Measurements from ENCODE around the gene CDKN2AIP. TPM values are rescaled to one million over a fixed set of nuclear protein-coding genes. Genes with fewer than 3 reads are reported as not detected.
A peak's percentile ranks its signal among the peaks of the same experiment; 100 is the strongest.

The CDKN2AIP gene
- total and polyA plus RNA-seq, 4 donors = 17.1 to 27.5 (median 21.2) TPM

DNA sequence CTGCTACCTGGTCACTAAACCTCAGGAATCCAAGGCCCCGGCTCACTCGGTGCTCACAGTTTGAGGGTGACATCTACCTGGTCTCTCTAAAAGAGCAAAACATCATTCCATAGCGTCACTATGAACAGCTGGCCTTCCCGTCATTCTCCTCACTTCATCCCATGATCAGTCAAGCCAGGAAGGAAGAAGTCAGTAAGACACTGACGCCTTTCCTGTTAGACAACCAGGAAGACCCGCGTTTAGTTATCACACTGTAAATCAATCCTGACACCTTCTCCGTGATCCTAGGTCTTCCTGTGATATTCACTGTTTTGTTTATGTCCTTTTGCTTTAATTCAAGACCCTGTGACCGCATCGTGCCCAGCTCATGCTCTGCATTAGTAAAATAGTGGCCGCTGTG, 31.6 kb upstream of the CDKN2AIP start:
- WGBS (ENCODE audit: insufficient coverage) = 96% methylated on average over 6 of the region's 11 CpGs
- H3K4me1 ChIP-seq (ENCODE audit: control insufficient read depth, insufficient read depth, low read length) = peaks cover 19% of the 10 kb centered on the region

GRCh38 chr4:183413234-183414200, 30.9 kb upstream of the CDKN2AIP start:
- DNase-seq (ENCODE audit: low read depth in 4 of 6, low spot score in 6 of 6) = no peak
- Histone ChIP-seq H3K36me3 (ENCODE audit: control insufficient read depth, insufficient read depth, low read length) (no peaks in the 10 kb centered on the region), H3K4me3 (ENCODE audit: low read depth, low read length) (no peak overlapping the region), H3K9me3 (ENCODE audit: control insufficient read depth, insufficient read depth, low read length) (no peaks in the 10 kb centered on the region), H3K27me3 (ENCODE audit: control insufficient read depth, insufficient read depth, low read length) (no peaks in the 10 kb centered on the region), H3K27ac (ENCODE audit: low read depth, low read length) (no peak overlapping the region), H3K4me1 (ENCODE audit: control insufficient read depth, insufficient read depth, low read length) (peaks cover 15% of the 10 kb centered on the region)
- 85% methylated on average over 26 of the region's 28 CpGs for WGBS (ENCODE audit: insufficient coverage)

More for the DNA sequence above, 31.6 kb upstream of the CDKN2AIP start:
- Histone ChIP-seq H3K27ac (ENCODE audit: low read depth, low read length) (no peak overlapping the region), H3K4me3 (ENCODE audit: low read depth, low read length) (no peak overlapping the region), H3K9me3 (ENCODE audit: control insufficient read depth, insufficient read depth, low read length) (no peaks in the 10 kb centered on the region), H3K27me3 (ENCODE audit: control insufficient read depth, insufficient read depth, low read length) (no peaks in the 10 kb centered on the region), H3K36me3 (ENCODE audit: control insufficient read depth, insufficient read depth, low read length) (no peaks in the 10 kb centered on the region)
- no peak for DNase-seq (ENCODE audit: low read depth in 4 of 6, low spot score in 6 of 6)

- H3K9me3 ChIP-seq (ENCODE audit: control insufficient read depth, insufficient read depth, low read length) = no peaks in the 10 kb centered on the region
- peaks cover 3% of the 10 kb centered on the region for H3K4me1 ChIP-seq (ENCODE audit: control insufficient read depth, insufficient read depth, low read length)
- WGBS (ENCODE audit: insufficient coverage) = 46% methylated on average over 5 of the region's 10 CpGs
- DNase-seq (ENCODE audit: low read depth in 4 of 6, low spot score in 6 of 6) = peak in 1 of 6 donors; percentile 66
- no peaks in the 10 kb centered on the region for H3K27me3 ChIP-seq (ENCODE audit: control insufficient read depth, insufficient read depth, low read length)
- peak overlapping the region; percentile 48 for H3K27ac ChIP-seq (ENCODE audit: low read depth, low read length)
- H3K36me3 ChIP-seq (ENCODE audit: control insufficient read depth, insufficient read depth, low read length) = no peaks in the 10 kb centered on the region
- no peak overlapping the region for H3K4me3 ChIP-seq (ENCODE audit: low read depth, low read length)
These were observed 27.3 kb upstream of the CDKN2AIP start for GRCh38 chr4:183416879-183417755.

GRCh38 chr4:183422962-183423631, 21.3 kb upstream of the CDKN2AIP start:
- no peaks in the 10 kb centered on the region for H3K9me3 ChIP-seq (ENCODE audit: control insufficient read depth, insufficient read depth, low read length)
- no peaks in the 10 kb centered on the region for H3K36me3 ChIP-seq (ENCODE audit: control insufficient read depth, insufficient read depth, low read length)
- peak in 1 of 6 donors; percentile 59 for DNase-seq (ENCODE audit: low read depth in 4 of 6, low spot score in 6 of 6)
- no peaks in the 10 kb centered on the region for H3K4me1 ChIP-seq (ENCODE audit: control insufficient read depth, insufficient read depth, low read length)
- 84% methylated on average over 5 of the region's 9 CpGs for WGBS (ENCODE audit: insufficient coverage)
- no peak overlapping the region for H3K27ac ChIP-seq (ENCODE audit: low read depth, low read length)
- H3K4me3 ChIP-seq (ENCODE audit: low read depth, low read length) = no peak overlapping the region
- no peaks in the 10 kb centered on the region for H3K27me3 ChIP-seq (ENCODE audit: control insufficient read depth, insufficient read depth, low read length)

DNA sequence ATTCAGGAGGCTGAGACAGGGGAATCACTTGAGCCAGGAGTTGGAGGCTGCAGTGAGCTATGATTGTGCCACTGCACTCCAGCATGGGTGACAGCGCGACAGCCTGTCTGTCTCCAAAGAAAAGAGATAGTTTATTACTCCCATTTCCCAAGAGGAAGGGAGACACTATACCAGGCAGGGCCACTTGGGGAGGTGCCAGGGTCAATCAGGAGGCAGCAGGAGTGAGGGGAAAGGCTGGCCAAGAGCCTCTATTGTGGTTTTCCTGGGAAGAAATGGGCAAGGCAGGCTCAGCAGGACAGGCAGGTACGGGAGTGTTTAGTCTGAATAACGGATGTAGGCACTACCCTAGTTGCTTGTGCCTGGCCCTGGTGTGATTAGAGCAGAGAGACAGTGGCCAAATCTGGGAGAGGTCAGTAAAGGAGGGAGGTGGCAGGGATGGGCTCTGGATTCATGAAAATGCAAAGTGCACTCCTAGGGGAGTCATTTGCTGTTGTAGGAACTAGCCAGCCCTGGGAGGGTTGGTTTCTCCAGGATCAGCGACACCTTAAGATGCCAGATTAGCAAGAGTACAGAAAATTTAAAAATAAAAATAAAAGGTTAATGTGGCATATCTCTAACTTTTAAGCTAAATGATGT, 20.2 kb upstream of the CDKN2AIP start:
- no peaks in the 10 kb centered on the region for H3K36me3 ChIP-seq (ENCODE audit: control insufficient read depth, insufficient read depth, low read length)
- no peaks in the 10 kb centered on the region for H3K27me3 ChIP-seq (ENCODE audit: control insufficient read depth, insufficient read depth, low read length)
- no peaks in the 10 kb centered on the region for H3K9me3 ChIP-seq (ENCODE audit: control insufficient read depth, insufficient read depth, low read length)
- no peaks in the 10 kb centered on the region for H3K4me1 ChIP-seq (ENCODE audit: control insufficient read depth, insufficient read depth, low read length)
- no peak overlapping the region for H3K27ac ChIP-seq (ENCODE audit: low read depth, low read length)
- DNase-seq (ENCODE audit: low read depth in 4 of 6, low spot score in 6 of 6) = no peak
- WGBS (ENCODE audit: insufficient coverage) = 60% methylated on average over 2 of the region's 5 CpGs
- no peak overlapping the region for H3K4me3 ChIP-seq (ENCODE audit: low read depth, low read length)

- H3K36me3 ChIP-seq (ENCODE audit: control insufficient read depth, insufficient read depth, low read length) = no peaks in the 10 kb centered on the region
- no peaks in the 10 kb centered on the region for H3K9me3 ChIP-seq (ENCODE audit: control insufficient read depth, insufficient read depth, low read length)
- H3K4me1 ChIP-seq (ENCODE audit: control insufficient read depth, insufficient read depth, low read length) = peaks cover 4% of the 10 kb centered on the region
- H3K4me3 ChIP-seq (ENCODE audit: low read depth, low read length) = no peak overlapping the region
- 92% methylated on average over 4 of the region's 6 CpGs for WGBS (ENCODE audit: insufficient coverage)
- DNase-seq (ENCODE audit: low read depth in 4 of 6, low spot score in 6 of 6) = no peak
- H3K27ac ChIP-seq (ENCODE audit: low read depth, low read length) = no peak overlapping the region
- no peaks in the 10 kb centered on the region for H3K27me3 ChIP-seq (ENCODE audit: control insufficient read depth, insufficient read depth, low read length)
These were observed 17.9 kb upstream of the CDKN2AIP start for GRCh38 chr4:183426507-183426906.

DNA sequence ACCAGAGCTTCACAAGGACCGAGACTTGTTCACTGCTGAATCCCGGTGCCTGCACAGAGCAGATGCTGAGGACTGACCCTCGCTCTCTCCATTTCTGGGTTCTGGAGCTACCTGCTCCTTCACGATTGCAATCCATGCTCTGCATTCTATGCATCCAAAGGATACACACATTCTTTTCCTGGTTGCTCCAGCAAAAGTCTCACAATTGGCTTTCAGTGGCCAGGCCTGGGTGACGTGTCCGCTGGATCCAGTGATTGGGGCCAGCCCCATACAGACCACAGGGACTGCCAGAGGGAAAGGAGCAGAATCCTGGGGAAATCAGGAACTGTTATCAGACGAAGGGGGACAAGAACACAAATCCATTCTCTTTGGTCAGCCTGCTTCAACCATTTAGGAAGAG, 14.9 kb upstream of the CDKN2AIP start:
- peaks cover 4% of the 10 kb centered on the region for H3K4me1 ChIP-seq (ENCODE audit: control insufficient read depth, insufficient read depth, low read length)
- H3K27ac ChIP-seq (ENCODE audit: low read depth, low read length) = no peak overlapping the region
- no peaks in the 10 kb centered on the region for H3K27me3 ChIP-seq (ENCODE audit: control insufficient read depth, insufficient read depth, low read length)
- 95% methylated on average over 6 of the region's 7 CpGs for WGBS (ENCODE audit: insufficient coverage)
- H3K9me3 ChIP-seq (ENCODE audit: control insufficient read depth, insufficient read depth, low read length) = no peaks in the 10 kb centered on the region
- H3K4me3 ChIP-seq (ENCODE audit: low read depth, low read length) = no peak overlapping the region
- H3K36me3 ChIP-seq (ENCODE audit: control insufficient read depth, insufficient read depth, low read length) = no peaks in the 10 kb centered on the region
- no peak for DNase-seq (ENCODE audit: low read depth in 4 of 6, low spot score in 6 of 6)

DNA sequence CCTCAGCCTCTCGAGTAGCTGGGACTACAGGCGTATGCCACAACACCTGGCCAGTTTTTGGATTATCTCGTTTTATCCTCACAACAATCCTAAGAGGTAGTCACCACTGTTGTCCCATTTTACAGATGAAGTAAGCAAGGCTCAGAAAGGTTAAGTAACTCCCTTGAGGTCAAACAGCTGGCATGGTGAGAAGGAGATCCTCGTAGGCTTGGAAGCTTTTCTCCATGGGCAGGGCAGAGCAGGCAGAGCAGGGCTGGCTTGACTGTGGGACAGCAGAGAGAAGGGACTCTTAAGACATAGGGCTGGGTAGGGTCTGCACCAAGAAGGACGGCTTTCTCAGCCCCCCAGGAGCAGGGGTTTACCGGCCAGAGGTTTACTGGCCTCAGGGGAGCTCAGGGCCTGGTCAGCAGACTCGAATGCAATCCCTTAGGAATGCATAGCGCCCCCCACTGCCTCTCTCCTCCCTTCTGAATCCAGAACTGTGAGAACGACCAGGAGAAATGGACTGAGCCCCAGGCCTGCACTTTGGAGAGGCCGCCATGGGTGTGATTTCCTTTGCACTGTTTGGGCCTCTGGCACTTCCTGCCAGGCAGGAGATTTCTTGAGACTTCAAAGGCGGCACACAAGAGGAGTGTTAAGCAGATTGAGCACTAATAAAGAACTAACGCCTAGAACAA, 14.0 kb upstream of the CDKN2AIP start:
- Histone ChIP-seq H3K36me3 (ENCODE audit: control insufficient read depth, insufficient read depth, low read length) (no peaks in the 10 kb centered on the region), H3K4me3 (ENCODE audit: low read depth, low read length) (no peak overlapping the region), H3K9me3 (ENCODE audit: control insufficient read depth, insufficient read depth, low read length) (no peaks in the 10 kb centered on the region), H3K27me3 (ENCODE audit: control insufficient read depth, insufficient read depth, low read length) (no peaks in the 10 kb centered on the region), H3K27ac (ENCODE audit: low read depth, low read length) (peak overlapping the region; percentile 35), H3K4me1 (ENCODE audit: control insufficient read depth, insufficient read depth, low read length) (peaks cover 4% of the 10 kb centered on the region)
- peak in 1 of 6 donors; percentile 23 for DNase-seq (ENCODE audit: low read depth in 4 of 6, low spot score in 6 of 6)
- WGBS (ENCODE audit: insufficient coverage) = 50% methylated on average over 8 of the region's 12 CpGs
